GM19397 (cell line): ENCODE measurements around the gene TRAPPC3L.
A peak's percentile ranks its signal among the peaks of the same experiment; 100 is the strongest.

Experiments
- ATAC-seq: cut with Tn5 transposase; IDR thresholded peaks from one replicate; pipeline ENCODE4 v1.9.1; 2021; ENCODE audit warnings: mild to moderate bottlenecking, moderate library complexity; ENCODE audit not compliant: unreplicated experiment

Gene TRAPPC3L

GRCh38 chr6:116471531-116471930 lies 74.0 kb downstream of the TRAPPC3L start:
- ATAC-seq, result no peak

DNA sequence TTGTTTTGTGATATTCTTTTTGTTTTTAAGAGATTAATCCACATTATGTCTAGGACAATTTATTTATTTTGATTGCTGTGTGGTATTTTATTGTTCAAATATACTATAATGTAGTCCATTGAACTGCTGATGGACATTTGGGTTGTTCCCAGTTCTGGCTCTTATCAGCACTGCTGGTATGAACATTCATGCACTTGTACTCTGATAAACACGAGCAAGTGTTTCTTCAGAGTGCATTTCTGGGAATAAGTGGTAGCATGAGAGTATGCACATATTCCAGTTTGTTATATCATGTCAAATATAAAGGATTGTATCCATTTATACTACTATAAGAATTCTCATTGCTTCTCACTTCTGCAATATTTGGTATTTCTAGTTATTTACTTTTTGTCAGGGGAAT lies 77.2 kb downstream of the TRAPPC3L start:
- ATAC-seq, result no peak

GRCh38 chr6:116467514-116467913 lies 78.0 kb downstream of the TRAPPC3L start:
- no peak for ATAC-seq

DNA sequence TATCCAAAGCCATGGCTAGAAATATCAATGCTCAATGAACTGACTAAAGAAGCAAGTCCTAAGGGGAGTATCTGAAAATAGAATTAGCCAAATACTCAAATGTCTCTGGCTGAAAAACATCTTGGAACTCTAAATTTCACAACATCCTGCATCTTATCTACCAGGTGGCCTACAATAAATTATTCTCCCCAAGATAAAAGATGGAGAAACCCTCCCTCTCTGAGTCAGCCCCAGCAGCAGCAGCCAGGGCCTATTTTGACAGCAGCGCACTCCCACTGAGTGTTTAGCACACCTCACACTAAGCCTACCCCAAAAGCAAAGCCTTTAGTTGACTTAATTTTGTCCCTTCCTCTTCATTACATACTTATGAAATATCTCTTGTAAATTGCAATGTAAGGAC lies 78.4 kb downstream of the TRAPPC3L start:
- ATAC-seq, result no peak

- ATAC-seq, result no peak
Observed at GRCh38 chr6:116465246-116465645, 80.2 kb downstream of the TRAPPC3L start.

DNA sequence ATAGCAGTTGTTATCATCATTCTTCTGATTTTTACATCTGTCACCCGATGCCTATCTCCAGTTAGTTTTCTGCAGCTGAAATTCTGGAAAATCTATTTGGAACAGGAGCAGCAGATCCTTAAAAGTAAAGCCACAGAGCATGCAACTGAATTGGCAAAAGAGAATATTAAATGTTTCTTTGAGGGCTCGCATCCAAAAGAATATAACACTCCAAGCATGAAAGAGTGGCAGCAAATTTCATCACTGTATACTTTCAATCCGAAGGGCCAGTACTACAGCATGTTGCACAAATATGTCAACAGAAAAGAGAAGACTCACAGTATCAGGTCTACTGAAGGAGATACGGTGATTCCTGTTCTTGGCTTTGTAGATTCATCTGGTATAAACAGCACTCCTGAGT lies 82.2 kb downstream of the TRAPPC3L start:
- ATAC-seq, result no peak

GRCh38 chr6:116461932-116462885 lies 83.3 kb downstream of the TRAPPC3L start:
- peak; percentile 92 for ATAC-seq

DNA sequence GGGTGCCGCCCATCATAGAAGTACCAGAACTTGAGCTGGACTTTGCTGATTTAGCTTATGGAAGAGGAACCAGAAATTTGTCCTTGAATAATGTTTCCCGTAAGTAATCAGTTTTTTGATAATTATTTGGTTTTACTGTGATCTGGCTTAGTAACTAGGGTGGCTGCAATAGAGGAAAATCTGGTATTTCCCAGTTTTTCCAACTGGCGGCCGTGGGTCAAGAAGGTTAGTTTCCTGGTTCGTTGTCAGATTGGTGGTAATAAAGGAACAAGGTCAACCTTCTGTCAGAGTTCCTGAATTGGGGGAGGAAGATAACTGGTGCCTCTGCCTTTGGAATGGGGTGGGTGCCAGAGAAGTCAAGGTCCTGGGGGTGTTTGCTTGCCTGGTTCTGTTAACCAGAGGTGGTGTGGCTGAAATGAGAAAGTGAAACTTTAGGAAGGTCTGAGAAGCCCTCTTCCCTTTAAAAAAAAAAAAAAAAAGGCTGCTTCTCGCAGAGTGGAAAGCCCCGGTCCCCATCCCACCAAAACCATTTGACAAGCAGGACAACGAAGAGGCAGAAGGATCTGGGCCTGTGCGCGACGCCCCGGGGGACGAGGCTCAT lies 84.1 kb downstream of the TRAPPC3L start, which contains the start of gene CALHM6:
TSS of gene CALHM6 (plus strand) at position 45 of the 601 bp plus-strand sequence. CDS start at position 600, 555 bp downstream.
- no peak for ATAC-seq

- no peak for ATAC-seq
Observed at GRCh38 chr6:116459927-116460326, 85.6 kb downstream of the TRAPPC3L start.

DNA sequence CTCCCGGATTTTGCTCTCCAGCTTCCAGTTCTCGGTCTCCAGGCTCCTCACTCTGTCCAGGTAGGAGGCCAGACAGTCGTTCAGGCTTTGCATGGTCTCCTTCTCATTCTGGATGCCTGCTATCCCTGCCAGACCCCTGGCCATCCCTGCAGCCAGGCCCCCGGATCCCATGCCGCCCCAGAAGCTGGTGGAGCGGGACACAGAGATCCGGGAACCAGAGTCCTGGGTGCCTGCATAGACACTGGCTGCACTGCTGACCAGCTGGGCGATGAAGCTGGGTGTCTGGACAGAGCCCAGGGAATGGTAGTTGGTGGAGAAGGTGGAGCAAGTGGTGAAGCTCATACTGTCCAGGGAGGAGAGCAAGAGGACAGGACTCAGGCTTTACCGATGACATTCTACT lies 87.2 kb downstream of the TRAPPC3L start:
- no peak for ATAC-seq

GRCh38 chr6:116456927-116457326 lies 88.6 kb downstream of the TRAPPC3L start:
- ATAC-seq, result no peak

DNA sequence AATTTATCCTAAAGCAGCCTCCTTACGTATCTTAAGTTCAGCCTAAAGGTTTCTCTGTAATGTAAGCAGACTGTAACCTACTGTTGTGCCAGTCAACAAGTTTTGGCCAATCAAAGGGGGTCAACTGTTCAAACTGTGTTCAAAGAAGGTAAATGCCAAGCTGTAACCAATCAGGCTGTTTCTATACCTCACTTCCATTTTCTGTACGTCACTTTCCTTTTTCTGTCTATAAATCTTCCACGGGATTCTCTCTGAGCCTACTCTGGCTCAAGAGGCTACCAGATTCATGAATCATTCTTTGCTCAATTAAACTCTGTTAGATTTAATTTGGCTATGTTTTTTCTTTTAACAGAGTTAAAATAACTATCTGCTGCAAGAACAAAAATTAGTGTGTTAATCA lies 89.4 kb downstream of the TRAPPC3L start:
- no peak for ATAC-seq

- no peak for ATAC-seq
Observed at GRCh38 chr6:116452531-116452930, 93.0 kb downstream of the TRAPPC3L start.

DNA sequence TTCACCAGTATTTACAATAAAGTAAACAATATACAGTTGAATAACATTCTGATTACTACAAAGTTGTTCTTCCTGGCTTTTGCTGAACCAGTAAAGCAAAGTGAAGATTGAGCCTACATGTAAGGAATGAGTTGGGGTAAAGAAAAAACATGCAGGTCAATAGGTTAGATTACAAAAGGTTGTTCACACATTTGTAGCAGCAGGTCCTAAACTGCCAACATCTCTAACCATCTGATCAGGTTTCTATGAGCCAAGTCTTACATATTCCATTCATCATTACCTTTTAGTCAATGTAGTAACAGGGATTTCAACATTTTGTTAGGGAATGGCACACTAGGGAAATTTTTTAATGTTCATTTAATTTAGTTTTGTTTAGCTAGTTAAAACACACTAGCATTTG lies 93.6 kb downstream of the TRAPPC3L start:
- ATAC-seq, result no peak

GRCh38 chr6:116450769-116451740 lies 94.4 kb downstream of the TRAPPC3L start:
- peak; percentile 91 for ATAC-seq

GRCh38 chr6:116450185-116450710 lies 95.2 kb downstream of the TRAPPC3L start:
- no peak for ATAC-seq

DNA sequence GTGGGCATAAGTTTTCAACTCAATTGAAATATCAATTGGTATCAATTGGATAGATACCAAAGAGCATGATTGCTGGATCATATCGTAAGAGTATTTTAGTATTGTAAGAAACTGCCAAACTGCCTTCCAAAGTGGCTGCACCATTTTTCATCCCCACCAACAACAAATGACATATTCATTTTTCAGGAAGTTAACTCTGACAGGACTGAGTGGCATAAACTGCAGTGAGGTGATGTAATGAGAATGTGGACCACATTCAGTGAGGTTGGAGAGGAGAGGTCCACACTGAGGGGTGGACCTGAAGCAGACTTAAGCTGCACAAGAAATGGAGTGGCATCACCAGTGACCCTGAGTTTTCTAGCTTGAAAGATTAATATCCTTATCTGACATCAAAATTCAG lies 95.9 kb downstream of the TRAPPC3L start:
- ATAC-seq, result no peak

DNA sequence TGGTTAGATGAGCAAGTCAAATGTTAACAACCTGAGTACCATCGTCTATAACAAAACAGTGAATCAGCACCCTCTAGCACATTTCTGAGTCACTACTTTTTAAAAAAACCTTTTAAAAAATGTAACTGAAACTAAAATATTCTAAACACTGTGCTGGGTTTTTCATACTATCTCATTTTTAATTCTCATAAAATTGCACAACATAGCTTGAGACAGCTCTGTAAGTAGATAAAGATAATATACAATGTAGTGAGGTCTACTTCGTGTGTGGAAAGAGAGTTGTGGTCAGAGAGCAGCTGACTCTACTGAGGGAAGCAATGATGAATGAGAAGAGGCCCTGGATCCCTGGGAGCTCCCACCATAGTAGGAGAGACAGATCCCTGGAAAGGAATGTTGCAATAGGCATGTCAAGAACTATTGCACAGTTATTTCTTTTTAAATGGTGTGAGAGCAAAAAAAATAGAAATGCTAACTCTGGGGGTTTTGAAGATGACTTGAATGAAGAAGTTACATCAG lies 97.9 kb downstream of the TRAPPC3L start:
- no peak for ATAC-seq

DNA sequence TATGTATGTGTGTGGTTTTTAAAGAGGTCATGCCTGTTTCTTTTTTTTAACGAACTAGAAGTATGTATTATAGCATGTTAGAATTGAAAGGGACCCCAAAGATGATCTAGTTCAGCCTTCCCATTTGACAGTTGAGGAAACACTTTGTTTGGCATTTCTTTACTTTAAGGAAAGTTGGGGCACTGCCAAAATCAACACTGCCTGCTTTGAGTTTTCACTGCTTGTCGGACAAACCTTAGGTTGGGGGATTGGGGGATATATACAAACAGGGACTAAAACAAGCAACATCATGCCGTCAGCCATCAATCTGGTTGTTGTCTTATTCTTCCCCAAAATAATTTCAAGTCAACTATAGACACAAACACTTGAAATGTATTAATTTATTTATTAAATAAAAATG lies 98.4 kb downstream of the TRAPPC3L start:
- no peak for ATAC-seq

DNA sequence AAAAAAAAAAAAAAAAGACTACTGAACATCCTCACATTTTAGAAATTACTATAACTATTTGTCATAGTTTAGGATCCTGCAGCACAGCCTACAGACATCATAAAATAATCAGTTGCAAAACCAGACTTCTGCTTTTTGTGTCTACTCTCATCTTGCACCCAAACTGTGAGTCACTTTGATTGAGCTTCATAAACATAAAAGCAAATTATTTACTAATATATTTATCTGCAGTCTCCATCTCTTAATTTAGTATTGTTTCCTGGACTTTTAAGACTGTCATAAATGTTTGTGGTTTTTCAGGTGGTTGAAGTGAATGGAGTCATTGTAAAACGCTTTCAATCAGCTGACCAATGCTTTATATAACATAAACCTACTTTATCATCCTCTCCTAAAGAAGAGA lies 99.1 kb downstream of the TRAPPC3L start:
- ATAC-seq, result no peak

DNA sequence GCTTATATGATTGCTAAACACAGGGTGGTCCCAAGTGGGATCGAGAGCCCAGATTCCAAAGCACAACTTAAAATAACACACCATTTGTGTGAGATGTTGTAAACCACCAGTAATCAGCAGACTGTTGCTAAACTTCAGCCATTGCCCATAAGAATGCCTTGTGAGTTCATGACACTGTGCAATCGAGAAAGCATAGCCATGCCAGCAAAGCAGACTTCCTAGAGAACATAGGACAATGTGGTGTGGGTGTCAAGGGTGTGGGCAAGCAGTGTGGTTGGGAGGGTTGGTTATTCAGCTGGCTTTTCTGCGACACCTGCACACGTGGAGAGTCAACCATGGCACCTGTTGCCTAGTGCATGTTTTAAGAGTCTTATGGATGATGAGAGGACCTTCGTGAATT lies 100.4 kb downstream of the TRAPPC3L start:
- ATAC-seq, result no peak
